ENCODE data around the gene SESN1. TPM values are rescaled to one million over a fixed set of nuclear protein-coding genes. Genes with fewer than 3 reads are reported as not detected.
A peak's percentile ranks its signal among the peaks of the same experiment; 100 is the strongest.

SESN1 gene
- total RNA-seq, 1 donor from 2014 or later: 49.0 TPM

GRCh38 chr6:109075934-109076333 is 18.7 kb downstream of the SESN1 start:
- Histone ChIP-seq H3K4me1 (peaks cover 8 to 18% of the 10 kb centered on the region in 2 donors), H3K4me3 (no peak overlapping the region), H3K27me3 (no peaks in the 10 kb centered on the region), H3K36me3 (no peaks in the 10 kb centered on the region), H3K9me3 (no peaks in the 10 kb centered on the region), H3K27ac (no peak overlapping the region)
- intact Hi-C loops (cut with DNase I): loop anchor here (10.0 kb wide), 2 partner anchors 421 to 1001 kb away; partner anchors contain the start of gene OSTM1
- no peak for DNase-seq (ENCODE audit: low spot score in 2 of 2)
- TF ChIP-seq CTCF (IDR thresholded peaks at IDR 0.05): no peak

- H3K9me3 ChIP-seq: no peaks in the 10 kb centered on the region
- intact Hi-C loops (cut with DNase I): loop anchor here (5.0 to 10.0 kb wide), 4 partner anchors 177 to 999 kb away; partner anchors contain the start of gene OSTM1
- TF ChIP-seq CTCF (IDR thresholded peaks at IDR 0.05): no peak
- DNase-seq (ENCODE audit: low spot score in 2 of 2): no peak
- no peaks in the 10 kb centered on the region for H3K36me3 ChIP-seq
- H3K4me1 ChIP-seq: peaks cover 0 to 5% of the 10 kb centered on the region in 2 donors
- no peak overlapping the region for H3K27ac ChIP-seq
- H3K27me3 ChIP-seq: no peaks in the 10 kb centered on the region
- no peak overlapping the region for H3K4me3 ChIP-seq
These were observed 20.6 kb downstream of the SESN1 start for GRCh38 chr6:109074133-109074415.

GRCh38 chr6:109073344-109074132 is 21.1 kb downstream of the SESN1 start:
- no peak overlapping the region for H3K4me3 ChIP-seq
- intact Hi-C loops (cut with DNase I): loop anchor here (1.0 to 10.0 kb wide), 7 partner anchors 65 to 999 kb away; partner anchors contain the start of gene OSTM1
- no peaks in the 10 kb centered on the region for H3K36me3 ChIP-seq
- H3K4me1 ChIP-seq: peaks cover 0 to 3% of the 10 kb centered on the region in 2 donors
- H3K9me3 ChIP-seq: no peaks in the 10 kb centered on the region
- no peaks in the 10 kb centered on the region for H3K27me3 ChIP-seq
- peak; percentile 45 to 68 (median 63) for TF ChIP-seq CTCF (IDR thresholded peaks at IDR 0.05)
- H3K27ac ChIP-seq: no peak overlapping the region
- DNase-seq (ENCODE audit: low spot score in 2 of 2): no peak

- Histone ChIP-seq H3K4me3 (no peak overlapping the region), H3K36me3 (no peaks in the 10 kb centered on the region), H3K9me3 (no peaks in the 10 kb centered on the region), H3K27ac (no peak overlapping the region), H3K4me1 (peaks cover 0 to 3% of the 10 kb centered on the region in 2 donors), H3K27me3 (no peaks in the 10 kb centered on the region)
- no peak for TF ChIP-seq CTCF (IDR thresholded peaks at IDR 0.05)
- intact Hi-C loops (cut with DNase I): loop anchor here (5.0 to 10.0 kb wide), 4 partner anchors 174 to 997 kb away; partner anchors contain the start of gene OSTM1
- no peak for DNase-seq (ENCODE audit: low spot score in 2 of 2)
These were observed 23.3 kb downstream of the SESN1 start for GRCh38 chr6:109071125-109071917.

GRCh38 chr6:109069746-109070145 is 24.9 kb downstream of the SESN1 start:
- no peaks in the 10 kb centered on the region for H3K9me3 ChIP-seq
- H3K27ac ChIP-seq: no peak overlapping the region
- peaks cover 0 to 3% of the 10 kb centered on the region in 2 donors for H3K4me1 ChIP-seq
- no peak overlapping the region for H3K4me3 ChIP-seq
- intact Hi-C loops (cut with DNase I): loop anchor here (5.0 to 10.0 kb wide), 4 partner anchors 172 to 995 kb away; partner anchors contain the start of gene OSTM1
- DNase-seq (ENCODE audit: low spot score in 2 of 2): no peak
- no peaks in the 10 kb centered on the region for H3K36me3 ChIP-seq
- TF ChIP-seq CTCF (IDR thresholded peaks at IDR 0.05): no peak
- H3K27me3 ChIP-seq: no peaks in the 10 kb centered on the region

All from ascending aorta (tissue), 2 donors.